HCT116 (cell line): ENCODE results near the gene MAP2K5. TPM values are rescaled to one million over a fixed set of nuclear protein-coding genes. Genes with fewer than 3 reads are reported as not detected.

Source experiments
- ATAC-seq: fragments of 200-7000 bp; cut with Tn5 transposase; 2 replicates; pipeline ENCODE4 v1.9.1; 2020; ENCODE audit warnings: mild to moderate bottlenecking, moderate library complexity
- BruUV-seq: library from RNA; stranded (reverse); fragments of 400-500 nt; replicated peaks from 2 replicates; lab custom pipeline; 2021; lab: Mats Ljungman, UMichigan
- CTCF ChIA-PET: fragments of 300-600 bp; sonication (Branson Sonifier 250); formaldehyde crosslinking; loops from one replicate; lab custom pipeline; 2021; ENCODE audit warnings: antibody characterized with exemption; lab: Charles Lee
- POLR2A ChIA-PET: fragments of 300-600, 350-600 bp; sonication (Branson Sonifier 250); formaldehyde crosslinking; loops from one replicate; lab custom pipeline; 2021; ENCODE audit warnings: antibody characterized with exemption; lab: Charles Lee
- RAD21 ChIA-PET, 2 experiments: fragments of 300-600 bp; sonication (Branson Sonifier 250); formaldehyde crosslinking; loops; one replicate each; lab custom pipeline; 2023; ENCODE audit warnings: low total read pairs in 2 of 2; ENCODE audit not compliant: uncharacterized antibody in 2 of 2, unreplicated experiment in 2 of 2, low non-redundant PET in 1 of 2; lab: Charles Lee
- DNase-seq: peaks from one replicate; pipeline ENCODE4 v3.0.0-alpha.2; 2010; ENCODE audit warnings: low read depth, low spot score
- H2AFZ ChIP-seq: fragments of 200-600 bp; shearing (Covaris generic), sonication (generic); 2 replicates; pipeline ENCODE4 v1.6.1; 2017; ENCODE audit warnings: low read depth, mixed run types, mixed read lengths, antibody characterized with exemption, low read length; ENCODE audit not compliant: poor library complexity, severe bottlenecking
- H3K27ac ChIP-seq: 2 replicates; pipeline ENCODE4 v1.5.1; 2012; ENCODE audit warnings: low read depth, low read length
- H3K27me3 ChIP-seq: fragments of 200-600 bp; sonication (generic); 2 replicates; pipeline ENCODE4 v1.6.1; 2016; ENCODE audit warnings: mixed run types, low read length, mixed read lengths; ENCODE audit not compliant: insufficient read depth
- H3K36me3 ChIP-seq, 2 experiments: fragments of 200-500 bp in 1 of 2; fragments of 200-600 bp in 1 of 2; sonication (Bioruptor generic) in 1 of 2; sonication (generic) in 1 of 2; 2 replicates each; pipeline versions ENCODE4 v1.5.1 to v1.6.1; 2014 to 2016; ENCODE audit warnings: low read length in 2 of 2, inconsistent platforms in 1 of 2, mixed read lengths in 1 of 2, mixed run types in 1 of 2; ENCODE audit not compliant: insufficient read depth in 2 of 2, control insufficient read depth in 1 of 2
- H3K4me1 ChIP-seq, 2 experiments: fragments of 200-600 bp in 1 of 2; sonication (generic) in 1 of 2; 2 replicates each; pipeline versions ENCODE4 v1.5.1 to v1.6.1; 2012 to 2017; ENCODE audit warnings: low read length in 2 of 2, inconsistent platforms in 1 of 2, mild to moderate bottlenecking in 1 of 2, mixed read lengths in 1 of 2, mixed run types in 1 of 2, moderate library complexity in 1 of 2; ENCODE audit not compliant: insufficient read depth in 2 of 2, control insufficient read depth in 1 of 2
- H3K4me2 ChIP-seq: fragments of 200-600 bp; sonication (generic); 2 replicates; pipeline ENCODE4 v1.6.1; 2017; ENCODE audit warnings: mixed run types, low read length, mixed read lengths
- H3K4me3 ChIP-seq, 2 experiments: fragments of 200-600 bp in 1 of 2; sonication (generic) in 1 of 2; replicated peaks in 1 of 2; 2 replicates each; pipeline ENCODE4 v1.5.1; 2011 to 2016; ENCODE audit warnings: low read length in 2 of 2, control low read depth in 1 of 2, low read depth in 1 of 2, mild to moderate bottlenecking in 1 of 2, mixed read lengths in 1 of 2, mixed run types in 1 of 2
- H3K79me2 ChIP-seq: fragments of 200-600 bp; sonication (generic); 2 replicates; pipeline ENCODE4 v1.6.1; 2017; ENCODE audit warnings: mild to moderate bottlenecking, mixed run types, low read length, moderate library complexity, mixed read lengths; ENCODE audit not compliant: insufficient read depth
- H3K9ac ChIP-seq: fragments of 200-600 bp; sonication (generic); 2 replicates; pipeline ENCODE4 v1.6.1; 2016; ENCODE audit warnings: low read length, mixed read lengths
- H3K9me2 ChIP-seq: fragments of 200-600 bp; sonication (generic), shearing (Covaris generic); 2 replicates; pipeline ENCODE4 v1.6.1; 2017; ENCODE audit warnings: mixed run types, mild to moderate bottlenecking, moderate library complexity; ENCODE audit not compliant: insufficient read depth
- H3K9me3 ChIP-seq, 2 experiments: fragments of 200-500 bp in 1 of 2; fragments of 200-600 bp in 1 of 2; sonication (Bioruptor generic) in 1 of 2; sonication (generic) in 1 of 2; 2 replicates each; pipeline ENCODE4 v1.6.1; 2014 to 2017; ENCODE audit warnings: low read length in 2 of 2, mixed read lengths in 2 of 2, inconsistent platforms in 1 of 2, low read depth in 1 of 2, mild to moderate bottlenecking in 1 of 2, mixed run types in 1 of 2, moderate library complexity in 1 of 2; ENCODE audit not compliant: control insufficient read depth in 1 of 2, insufficient read depth in 1 of 2
- H4K20me1 ChIP-seq: fragments of 200-600 bp; sonication (generic), shearing (Covaris generic); 2 replicates; pipeline ENCODE4 v1.6.1; 2017; ENCODE audit warnings: mixed run types, mild to moderate bottlenecking, moderate library complexity; ENCODE audit not compliant: insufficient read depth
- CTCF ChIP-seq, 3 experiments: fragments of 200-600 bp in 1 of 3; sonication (generic) in 1 of 3; IDR thresholded peaks in 2 of 3; conservative IDR thresholded peaks in 1 of 3; 2 replicates each; pipeline ENCODE4 v1.5.1; 2012 to 2017; ENCODE audit warnings: low read depth in 2 of 3, low read length in 2 of 3, antibody characterized with exemption in 1 of 3, borderline replicate concordance in 1 of 3, control low read depth in 1 of 3, mild to moderate bottlenecking in 1 of 3, mixed read lengths in 1 of 3, mixed run types in 1 of 3, moderate library complexity in 1 of 3; ENCODE audit not compliant: insufficient read depth in 1 of 3
- EZH2 ChIP-seq: fragments of 200-600 bp; sonication (generic); IDR thresholded peaks from 2 replicates; pipeline ENCODE4 v1.6.1; 2017; ENCODE audit warnings: antibody characterized with exemption, mixed run types
- JUND ChIP-seq: IDR thresholded peaks from 2 replicates; pipeline ENCODE4 v1.6.1; 2012
- RAD21 ChIP-seq: IDR thresholded peaks from 2 replicates; pipeline ENCODE4 v1.6.1; 2012; ENCODE audit warnings: low read depth, mild to moderate bottlenecking
- TCF7L2 ChIP-seq: IDR thresholded peaks from 2 replicates; pipeline ENCODE4 v1.7.0; 2011; ENCODE audit warnings: borderline replicate concordance, inconsistent platforms; ENCODE audit not compliant: insufficient read depth, insufficient read length; ENCODE audit errors: extremely low read depth
- ZBTB33 ChIP-seq: IDR thresholded peaks from 2 replicates; pipeline ENCODE4 v1.6.1; 2011; ENCODE audit warnings: mild to moderate bottlenecking, low read length, moderate library complexity; ENCODE audit not compliant: insufficient replicate concordance; ENCODE audit errors: extremely low read depth
- intact Hi-C: fragments of 100-400 bp; cut with micrococcal nuclease; formaldehyde crosslinking; loops from 2 replicates; pipeline ENCODE4 v1.10.0; 2022
- total RNA-seq: library from RNA; stranded (reverse); gene quantifications from one replicate; pipeline ENCODE4 v1.2.1, GENCODE V29; 2021; ENCODE audit not compliant: unreplicated experiment
- TF ChIP-seq, protein P1 (sequence below): IDR thresholded peaks from 2 replicates; pipeline ENCODE4 v1.6.1; 2012

The MAP2K5 gene
- total RNA-seq, 1 experiment from 2014 or later: 15.6 TPM

DNA sequence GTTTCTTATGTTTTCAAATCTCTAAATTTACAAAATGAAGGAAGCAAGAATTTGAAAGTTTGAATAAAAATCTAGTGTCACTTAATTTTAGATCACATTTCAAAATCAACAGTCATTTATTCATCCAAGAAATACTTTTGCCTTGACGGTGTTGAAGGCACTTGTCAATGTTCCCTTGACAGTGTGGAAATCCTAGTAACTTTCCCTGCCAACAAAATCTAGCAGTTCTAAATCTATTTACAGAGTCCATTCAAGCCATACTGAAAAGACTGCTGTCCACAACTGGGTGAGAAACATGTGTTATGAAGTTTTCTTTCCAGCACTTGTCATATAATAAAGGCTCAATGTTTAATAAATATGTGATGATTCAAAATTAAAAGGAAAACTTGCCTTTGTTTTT, 8.6 kb upstream of the MAP2K5 start:
- H3K4me2 ChIP-seq: no peak overlapping the region
- BruUV-seq: no TSS peak
- H3K4me1 ChIP-seq: no peaks in the 10 kb centered on the region
- ChIA-PET POLR2A (no interaction called here), CTCF (no interaction called here), RAD21 (no interaction called here)
- H3K9ac ChIP-seq: no peak overlapping the region
- H3K27me3 ChIP-seq: no peaks in the 10 kb centered on the region
- intact Hi-C loops: no loop called here
- ATAC-seq: no peak
- H3K4me3 ChIP-seq: no peak overlapping the region
- no peaks in the 10 kb centered on the region for H3K36me3 ChIP-seq
- H3K9me3 ChIP-seq: no peaks in the 10 kb centered on the region
- no peak for TF ChIP-seq RAD21
- no peak for TF ChIP-seq EZH2
- no peak for TF ChIP-seq ZBTB33
- TF ChIP-seq JUND: no peak
- no peak for TF ChIP-seq TCF7L2
- no peak overlapping the region for H3K27ac ChIP-seq
- H3K79me2 ChIP-seq: no peaks in the 10 kb centered on the region
- no peak for DNase-seq
- H2AFZ ChIP-seq: no peak overlapping the region
- no peaks in the 10 kb centered on the region for H3K9me2 ChIP-seq
- no peaks in the 10 kb centered on the region for H4K20me1 ChIP-seq

- Histone ChIP-seq H3K79me2 (no peaks in the 10 kb centered on the region), H2AFZ (no peak overlapping the region), H3K9me3 (no peaks in the 10 kb centered on the region), H3K36me3 (no peaks in the 10 kb centered on the region), H4K20me1 (no peaks in the 10 kb centered on the region), H3K27ac (no peak overlapping the region), H3K9me2 (no peaks in the 10 kb centered on the region), H3K4me2 (no peak overlapping the region), H3K4me1 (no peaks in the 10 kb centered on the region), H3K9ac (no peak overlapping the region), H3K4me3 (no peak overlapping the region), H3K27me3 (no peaks in the 10 kb centered on the region)
- DNase-seq (no peak), ATAC-seq (no peak)
- intact Hi-C loops: no loop called here
- TF ChIP-seq, protein P1, sequence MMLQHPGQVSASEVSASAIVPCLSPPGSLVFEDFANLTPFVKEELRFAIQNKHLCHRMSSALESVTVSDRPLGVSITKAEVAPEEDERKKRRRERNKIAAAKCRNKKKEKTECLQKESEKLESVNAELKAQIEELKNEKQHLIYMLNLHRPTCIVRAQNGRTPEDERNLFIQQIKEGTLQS: no peak
- no peak for TF ChIP-seq CTCF (IDR thresholded peaks at IDR 0.05 in 2 of 3, conservative IDR thresholded peaks at IDR 0.05 in 1 of 3; ENCODE audit: borderline replicate concordance in 1 of 3, insufficient read depth in 1 of 3, low read depth in 2 of 3, low read length in 2 of 3)
- RAD21 ChIA-PET: no interaction called here
- CTCF ChIA-PET: no interaction called here
- no TSS peak for BruUV-seq
- POLR2A ChIA-PET: no interaction called here
These were observed 8.1 kb upstream of the MAP2K5 start for GRCh38 chr15:67534360-67534759.
